Suprapubic skin (tissue), 4 donors: ENCODE measurements around the gene CRAT. TPM values are rescaled to one million over a fixed set of nuclear protein-coding genes. Genes with fewer than 3 reads are reported as not detected.

ENCODE experiments used
- DNase-seq, 2 donors: peaks; one replicate each; pipeline ENCODE4 v3.0.0-alpha.2; 2019; ENCODE audit warnings: low spot score in 2 of 2
- H3K27ac ChIP-seq: fragments of 200-600 bp; sonication (generic); one replicate; pipeline ENCODE4 v1.5.1; 2019
- H3K27me3 ChIP-seq: fragments of 200-600 bp; sonication (generic); one replicate; pipeline ENCODE4 v1.5.1; 2019
- H3K36me3 ChIP-seq: fragments of 200-600 bp; sonication (generic); one replicate; pipeline ENCODE4 v1.5.1; 2019
- H3K4me1 ChIP-seq: fragments of 200-600 bp; sonication (generic); one replicate; pipeline ENCODE4 v1.5.1; 2019
- H3K4me3 ChIP-seq: fragments of 200-600 bp; sonication (generic); one replicate; pipeline ENCODE4 v1.5.1; 2019; ENCODE audit warnings: mild to moderate bottlenecking
- H3K9me3 ChIP-seq: fragments of 200-600 bp; sonication (generic); one replicate; pipeline ENCODE4 v1.5.1; 2019
- CTCF ChIP-seq, 2 donors: fragments of 200-600 bp in 1 of 2; fragments of 450-650 bp in 1 of 2; sonication (generic) in 1 of 2; IDR thresholded peaks; one replicate each; pipeline ENCODE4 v1.5.1; 2016 to 2019; ENCODE audit warnings: antibody characterized with exemption in 2 of 2, mild to moderate bottlenecking in 1 of 2, moderate library complexity in 1 of 2
- EP300 ChIP-seq: sonication (generic); formaldehyde crosslinking; IDR thresholded peaks from one replicate; pipeline ENCODE4 v1.6.1; 2017; ENCODE audit warnings: antibody characterized with exemption
- POLR2A ChIP-seq, 2 donors: fragments of 450-650 bp; IDR thresholded peaks; one replicate each; pipeline ENCODE4 v1.6.1; 2017; ENCODE audit warnings: antibody characterized with exemption in 2 of 2, mild to moderate bottlenecking in 2 of 2, moderate library complexity in 2 of 2
- POLR2AphosphoS5 ChIP-seq, 3 donors: sonication (generic); formaldehyde crosslinking; IDR thresholded peaks; one replicate each; pipeline ENCODE4 v1.6.1; 2017; ENCODE audit warnings: antibody characterized with exemption in 3 of 3
- WGBS: methylation state at CpG from one replicate; pipeline ENCODE4 v1.1.5; 2018; 5-methylcytosine and 5-hydroxymethylcytosine counted together
- total RNA-seq, 4 donors: library from RNA; depleted of rRNA; stranded (reverse); fragments of >200 nt; gene quantifications; one replicate each; pipeline ENCODE4 v1.1.0, GENCODE V29; 2016

Gene CRAT
- total RNA-seq, 4 donors from 2014 or later, result 27.4 to 156 (median 42.8) TPM

- no peaks in the 10 kb centered on the region for H3K27me3 ChIP-seq
- no peak for DNase-seq
- no peak overlapping the region for H3K4me3 ChIP-seq
- H3K27ac ChIP-seq, result no peak overlapping the region
- H3K9me3 ChIP-seq, result no peaks in the 10 kb centered on the region
- TF ChIP-seq CTCF (IDR thresholded peaks at IDR 0.05), result no peak
- peaks cover 37% of the 10 kb centered on the region for H3K36me3 ChIP-seq
- H3K4me1 ChIP-seq, result peaks cover 33% of the 10 kb centered on the region
- 84% methylated on average over 10 of the region's 10 CpGs for WGBS
These were observed 39.5 kb upstream of the CRAT start for GRCh38 chr9:129150122-129150521.

- H3K27me3 ChIP-seq, result no peaks in the 10 kb centered on the region
- H3K36me3 ChIP-seq, result peaks cover 32% of the 10 kb centered on the region
- TF ChIP-seq EP300 (no peak), POLR2A (IDR thresholded peaks at IDR 0.05) (no peak), POLR2AphosphoS5 (IDR thresholded peaks at IDR 0.05) (no peak), CTCF (IDR thresholded peaks at IDR 0.05) (no peak)
- H3K9me3 ChIP-seq, result no peaks in the 10 kb centered on the region
- peaks cover 37% of the 10 kb centered on the region for H3K4me1 ChIP-seq
- no peak for DNase-seq
- H3K4me3 ChIP-seq, result no peak overlapping the region
- H3K27ac ChIP-seq, result no peak overlapping the region
- WGBS, result 93% methylated on average over 6 of the region's 6 CpGs
These were observed 38.8 kb upstream of the CRAT start for GRCh38 chr9:129149442-129149841.

- H3K36me3 ChIP-seq, result peaks cover 36% of the 10 kb centered on the region
These were observed 38.0 kb upstream of the CRAT start for GRCh38 chr9:129148463-129149204.

GRCh38 chr9:129146441-129146941 lies 35.9 kb upstream of the CRAT start:
- WGBS, result 69% methylated on average over 4 of the region's 8 CpGs
- H3K4me1 ChIP-seq, result peaks cover 67% of the 10 kb centered on the region
- TF ChIP-seq CTCF (IDR thresholded peaks at IDR 0.05), result no peak
- TF ChIP-seq EP300, result no peak
- no peak for TF ChIP-seq POLR2AphosphoS5 (IDR thresholded peaks at IDR 0.05)
- no peak for TF ChIP-seq POLR2A (IDR thresholded peaks at IDR 0.05)
- no peaks in the 10 kb centered on the region for H3K27me3 ChIP-seq
- peak overlapping the region; percentile 86 for H3K27ac ChIP-seq
- H3K9me3 ChIP-seq, result no peaks in the 10 kb centered on the region
- DNase-seq, result no peak
- no peak overlapping the region for H3K4me3 ChIP-seq
- H3K36me3 ChIP-seq, result peaks cover 33% of the 10 kb centered on the region

More at GRCh38 chr9:129148463-129149204, 38.0 kb upstream of the CRAT start:
- 89% methylated on average over 2 of the region's 6 CpGs for WGBS
- no peak for DNase-seq
- Histone ChIP-seq H3K4me1 (peaks cover 45% of the 10 kb centered on the region), H3K4me3 (no peak overlapping the region), H3K27me3 (no peaks in the 10 kb centered on the region), H3K27ac (peak overlapping the region; percentile 86), H3K9me3 (no peaks in the 10 kb centered on the region)
- TF ChIP-seq EP300 (no peak), POLR2AphosphoS5 (IDR thresholded peaks at IDR 0.05) (no peak), POLR2A (IDR thresholded peaks at IDR 0.05) (no peak), CTCF (IDR thresholded peaks at IDR 0.05) (no peak)

- TF ChIP-seq EP300, result no peak
- no peak for TF ChIP-seq POLR2AphosphoS5 (IDR thresholded peaks at IDR 0.05)
- TF ChIP-seq CTCF (IDR thresholded peaks at IDR 0.05), result no peak
- no peak for TF ChIP-seq POLR2A (IDR thresholded peaks at IDR 0.05)
These were observed 35.3 kb upstream of the CRAT start for GRCh38 chr9:129145841-129146292.

More at GRCh38 chr9:129145841-129146292, 35.3 kb upstream of the CRAT start:
- H3K27ac ChIP-seq, result peak overlapping the region; percentile 86
- H3K27me3 ChIP-seq, result no peaks in the 10 kb centered on the region
- no peaks in the 10 kb centered on the region for H3K9me3 ChIP-seq
- WGBS, result 48% methylated on average over 4 of the region's 7 CpGs
- H3K4me3 ChIP-seq, result no peak overlapping the region
- peaks cover 73% of the 10 kb centered on the region for H3K4me1 ChIP-seq
- no peak for DNase-seq
- H3K36me3 ChIP-seq, result peaks cover 33% of the 10 kb centered on the region
